COR-L47 (cell line): ENCODE measurements around the gene OR7G3.

Experiments used
- DNase-seq: peaks from one replicate; lab custom pipeline; 2025; lab: John Stamatoyannopoulos, UW

OR7G3 gene

GRCh38 chr19:9126900-9127405 lies at the start of gene OR7G3:
TSS of gene OR7G3 (minus strand) at chr19:9126950. CDS start at chr19:9126950, 0 bp downstream.
- DNase-seq = no peak

GRCh38 chr19:9175326-9175725 lies 48.6 kb upstream of the OR7G3 start:
- no peak for DNase-seq

DNA sequence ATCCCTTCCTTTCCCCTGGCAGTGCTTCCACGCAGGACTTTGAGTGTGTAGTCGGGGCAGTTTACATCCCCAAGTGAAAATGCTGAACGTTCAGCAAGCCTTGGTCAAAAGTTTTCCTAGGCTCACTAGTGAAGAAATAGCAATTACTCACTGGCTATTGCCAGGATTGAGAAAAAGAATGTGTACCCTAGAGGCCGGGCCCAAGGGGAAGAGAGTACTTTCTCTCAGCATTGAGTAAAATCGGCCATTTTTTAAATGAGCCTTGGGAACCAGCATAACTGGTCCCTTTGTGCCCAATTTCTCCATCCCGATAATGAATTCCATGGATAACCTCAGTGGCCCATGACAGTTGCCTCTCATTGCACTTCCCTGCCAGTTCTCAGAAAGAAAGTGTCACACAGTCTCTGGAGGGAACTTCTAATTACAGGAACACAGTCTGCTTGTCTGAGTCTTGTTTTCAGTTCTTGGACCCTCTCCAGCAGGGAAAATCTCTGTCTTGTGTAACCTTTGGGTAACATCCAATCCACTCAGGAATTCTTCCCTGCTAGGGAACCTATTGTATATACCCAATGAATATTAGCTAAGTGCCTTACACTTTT lies 44.7 kb upstream of the OR7G3 start:
- no peak for DNase-seq

GRCh38 chr19:9166846-9167245 lies 40.1 kb upstream of the OR7G3 start:
- no peak for DNase-seq

DNA sequence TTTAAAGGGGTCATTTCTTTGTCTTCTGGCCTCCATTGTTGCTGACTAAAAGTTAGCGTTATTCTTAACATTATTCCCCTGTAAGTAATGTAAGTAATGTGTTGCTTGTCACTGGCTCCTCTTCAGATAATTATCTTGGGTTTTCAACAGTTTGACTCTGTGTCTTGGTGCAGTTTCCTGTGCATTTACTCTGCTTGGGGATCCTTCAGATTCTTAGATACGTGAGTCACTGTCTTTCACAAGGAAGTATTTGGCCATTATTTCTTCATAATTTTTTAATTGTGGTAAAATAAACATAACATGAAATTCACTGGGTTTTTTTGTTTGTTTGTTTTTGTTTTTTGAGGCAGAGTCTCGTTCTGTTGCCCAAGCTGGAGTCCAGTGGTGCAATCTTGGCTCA lies 38.5 kb upstream of the OR7G3 start:
- DNase-seq = no peak

DNA sequence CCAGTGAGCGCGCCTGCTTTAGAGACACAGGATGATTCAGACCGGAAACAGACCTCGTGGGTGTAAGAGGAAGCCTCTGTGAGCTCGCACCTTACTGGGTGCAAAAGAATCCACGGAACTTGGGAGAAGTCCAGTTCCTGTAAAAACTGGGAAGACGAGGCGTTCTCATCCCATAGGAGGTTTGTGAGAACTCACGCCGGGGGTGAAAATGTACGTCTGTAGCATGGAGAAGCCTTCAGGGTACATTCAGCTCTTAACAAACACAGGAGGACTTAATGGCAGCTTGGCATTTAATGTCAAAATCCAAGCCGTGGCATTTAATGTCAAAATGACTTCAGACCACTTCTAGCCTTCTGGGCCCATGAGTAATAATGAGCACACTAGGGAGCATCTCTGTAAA lies 34.7 kb upstream of the OR7G3 start:
- DNase-seq = no peak

DNA sequence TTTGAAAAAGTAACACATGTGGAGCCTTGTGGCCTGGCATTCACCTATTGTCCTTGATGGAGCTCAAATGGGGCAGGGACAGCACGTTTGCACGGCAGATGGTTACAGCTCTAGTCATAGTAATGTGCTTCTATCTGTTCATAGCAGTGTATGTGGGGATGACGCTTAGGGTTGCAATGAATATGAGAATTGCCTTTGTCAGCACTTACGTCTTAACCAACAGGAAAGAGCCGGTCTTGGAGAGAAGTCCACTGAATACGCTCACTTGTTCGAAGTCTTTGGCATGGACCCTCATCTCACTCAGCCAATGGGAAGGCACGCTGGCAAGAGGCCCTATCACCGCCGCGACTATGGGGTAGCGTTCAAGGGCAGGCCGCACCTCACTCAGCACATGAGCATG lies 33.1 kb upstream of the OR7G3 start:
- no peak for DNase-seq

DNA sequence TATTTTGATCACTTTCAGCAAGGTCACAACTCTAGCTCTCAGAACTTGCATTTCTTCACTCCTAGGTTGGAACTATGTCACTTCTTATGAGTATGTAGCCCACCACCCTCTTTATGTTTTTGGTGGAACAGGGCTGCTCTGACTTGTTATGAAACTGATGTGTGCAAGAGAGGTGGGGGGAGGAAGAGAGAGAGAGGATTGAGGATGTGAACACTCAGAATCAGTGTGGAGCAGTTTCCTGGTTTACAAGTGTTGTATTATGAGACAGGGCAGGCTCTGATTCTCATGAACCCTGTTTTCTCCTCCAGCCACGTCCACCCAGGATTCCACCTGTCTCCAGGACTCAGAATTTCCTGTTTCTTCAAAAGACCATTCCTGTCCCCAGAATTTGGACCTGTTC lies 29.6 kb upstream of the OR7G3 start:
- no peak for DNase-seq

- no peak for DNase-seq
Observed at GRCh38 chr19:9155591-9155990, 28.8 kb upstream of the OR7G3 start.

DNA sequence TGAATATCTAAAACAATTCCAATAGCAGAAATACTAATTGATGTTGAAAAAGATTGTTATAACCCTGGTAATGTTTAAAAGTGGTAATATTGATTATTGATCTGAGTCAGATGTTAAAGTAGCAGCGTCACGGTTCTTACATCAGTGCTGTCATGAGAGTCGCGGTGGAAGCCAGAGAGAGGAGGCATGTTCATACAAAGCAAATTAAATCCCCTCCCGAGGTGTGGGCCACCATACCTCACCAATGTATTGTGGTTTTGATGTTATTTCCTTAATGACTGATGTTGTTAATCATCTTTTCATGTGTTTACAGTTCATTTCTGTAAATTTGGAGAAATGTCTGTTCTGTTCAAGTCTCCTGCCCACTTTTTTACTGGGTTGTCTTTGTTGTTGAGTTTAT lies 24.6 kb upstream of the OR7G3 start:
- DNase-seq = no peak

- no peak for DNase-seq
Observed at GRCh38 chr19:9150650-9151049, 23.9 kb upstream of the OR7G3 start.

- DNase-seq = no peak
Observed at GRCh38 chr19:9149997-9150396, 23.2 kb upstream of the OR7G3 start.

DNA sequence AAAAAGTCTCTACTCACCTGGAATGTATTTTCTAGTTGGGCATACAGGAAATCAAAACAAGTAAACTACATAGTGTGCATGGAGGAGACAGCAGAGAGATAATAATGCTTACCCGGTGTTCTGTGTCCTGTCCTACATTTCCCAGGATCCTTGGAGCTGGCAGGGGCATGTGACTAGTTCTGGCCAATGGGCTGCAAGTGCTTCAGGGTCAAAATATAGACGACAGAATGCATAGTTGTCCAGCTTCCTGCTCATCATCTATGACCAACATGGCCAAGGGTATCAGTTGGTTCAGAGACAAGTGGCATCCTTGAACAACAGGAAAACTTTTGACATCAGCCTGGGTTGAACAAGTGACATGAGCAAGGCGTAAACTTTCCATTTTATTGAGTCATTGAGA lies 21.9 kb upstream of the OR7G3 start:
- no peak for DNase-seq

DNA sequence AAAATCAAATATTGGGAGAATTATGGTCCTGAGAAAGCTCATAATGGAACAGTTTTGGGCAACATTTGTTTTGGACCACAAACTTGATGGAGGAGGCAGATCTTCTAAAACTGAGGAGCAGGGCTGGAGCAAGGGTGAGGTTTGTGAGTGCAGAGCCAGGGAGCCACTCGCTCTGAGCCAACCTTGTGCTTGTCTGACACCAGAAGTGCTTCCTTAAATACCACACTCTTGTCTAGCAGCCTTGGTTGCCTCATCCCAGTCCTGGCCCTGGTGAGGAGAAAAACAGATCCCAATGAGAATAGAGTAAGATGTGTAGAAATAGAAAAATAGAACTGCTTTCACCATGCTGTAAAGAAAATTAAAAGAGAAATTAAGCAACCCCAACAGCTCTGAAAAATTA lies 20.1 kb upstream of the OR7G3 start:
- no peak for DNase-seq

GRCh38 chr19:9144920-9145319 lies 18.2 kb upstream of the OR7G3 start:
- no peak for DNase-seq

GRCh38 chr19:9140159-9140874 lies 13.6 kb upstream of the OR7G3 start, which contains the start of gene ZNF317:
TSS of gene ZNF317 (plus strand) at chr19:9140397. CDS start at chr19:9156017, 15,620 bp downstream.
- peak; percentile 88 for DNase-seq

DNA sequence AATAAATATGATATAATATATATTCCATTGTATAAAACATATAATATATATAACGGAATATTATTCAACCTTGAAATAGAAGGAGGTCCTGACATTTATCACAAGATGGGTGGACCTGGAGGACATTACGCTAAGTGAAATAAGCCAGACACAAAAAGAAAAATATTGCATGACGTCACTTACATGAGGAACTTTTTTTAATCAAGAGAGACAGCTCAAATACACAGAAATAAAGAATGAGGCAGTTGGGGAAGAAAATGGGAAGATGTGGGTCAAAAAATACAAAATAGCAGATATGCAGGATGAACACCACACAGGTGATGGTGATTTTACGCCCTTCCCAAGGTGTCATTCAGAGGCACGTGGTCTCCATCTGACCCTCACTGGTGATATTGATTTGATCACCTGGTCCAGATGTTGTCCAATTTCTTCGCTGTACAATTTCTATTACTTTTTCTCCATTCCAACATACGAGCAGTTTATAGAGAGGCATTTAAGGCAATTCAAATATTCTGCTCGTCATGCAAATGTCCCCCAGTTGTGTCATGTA lies 12.9 kb upstream of the OR7G3 start:
- no peak for DNase-seq

DNA sequence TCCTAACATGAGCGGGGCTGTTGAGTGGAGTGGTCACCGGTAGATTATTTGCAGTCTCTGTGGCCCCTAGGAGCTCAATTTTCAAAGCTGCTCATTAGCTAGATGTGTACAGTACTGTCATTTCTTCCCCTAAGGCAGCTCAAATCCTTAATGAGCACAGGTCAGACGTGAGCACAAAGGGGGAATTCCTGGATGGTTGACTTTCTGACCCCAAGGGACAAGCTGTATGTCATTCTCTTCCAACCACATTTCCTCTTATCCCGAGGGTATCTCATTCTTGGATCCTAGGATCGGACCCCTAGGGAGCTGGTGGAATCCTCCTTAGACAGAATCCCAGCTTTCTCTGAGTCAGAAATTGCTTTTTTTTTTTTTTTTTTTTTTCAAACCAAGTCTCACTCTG lies 5.7 kb upstream of the OR7G3 start:
- no peak for DNase-seq

DNA sequence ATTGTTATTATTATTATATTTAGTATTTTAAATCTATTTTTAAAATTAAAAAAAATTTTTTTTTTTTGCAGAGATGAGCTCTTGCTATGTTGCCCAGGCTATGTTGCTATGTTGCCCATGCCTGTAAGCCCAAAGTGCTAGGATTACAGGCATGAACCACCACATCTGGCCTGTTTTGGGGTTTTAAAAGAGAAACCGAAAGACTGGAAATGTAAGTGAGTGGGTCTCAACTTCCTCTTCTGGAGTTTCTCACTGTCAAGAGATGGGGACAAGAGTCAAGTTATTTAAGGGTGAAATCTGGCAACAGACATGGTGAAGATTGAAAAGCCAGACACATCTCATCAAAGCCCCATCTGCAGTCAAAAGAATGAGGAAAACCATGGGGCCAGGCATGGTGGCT lies 4.2 kb upstream of the OR7G3 start:
- DNase-seq = no peak

DNA sequence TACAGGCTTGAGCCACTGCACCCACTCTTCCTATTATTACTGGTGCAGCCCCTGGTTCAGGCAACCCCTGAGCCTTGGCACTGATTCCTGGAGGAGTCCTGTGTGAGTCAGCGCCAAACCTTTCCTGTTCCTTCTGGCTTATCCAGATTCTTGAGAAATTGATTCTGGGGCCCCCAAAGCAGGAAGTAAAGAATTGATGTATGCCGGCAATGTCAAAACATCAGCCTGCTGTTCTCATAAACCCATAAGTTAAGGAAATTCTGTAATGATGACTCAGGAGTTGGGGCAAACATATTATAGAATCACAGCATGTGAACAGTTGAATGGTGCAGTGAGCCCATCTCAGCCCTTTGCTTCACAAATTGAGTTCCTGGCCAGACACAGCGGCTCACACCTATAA lies 1.4 kb upstream of the OR7G3 start:
- DNase-seq = no peak

DNA sequence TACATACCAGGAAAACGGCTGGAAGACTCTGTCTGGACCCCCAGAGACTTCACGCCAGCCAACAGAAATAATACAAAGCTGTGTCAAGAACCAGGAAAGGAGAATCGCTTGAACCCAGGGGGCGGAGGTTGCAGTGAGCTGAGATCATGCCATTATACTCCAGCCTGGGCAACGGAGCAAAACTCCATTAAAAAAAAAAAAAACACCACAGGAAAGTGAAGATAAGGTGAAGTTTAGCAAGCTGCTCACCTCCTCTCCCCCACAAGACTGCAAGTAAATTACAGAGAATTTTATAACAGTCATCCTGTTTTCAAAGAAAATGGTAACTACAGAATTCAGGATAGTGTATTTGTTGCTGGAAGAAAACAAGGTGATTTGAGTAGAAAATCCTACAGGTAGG lies 10.2 kb downstream of the OR7G3 start:
- no peak for DNase-seq

DNA sequence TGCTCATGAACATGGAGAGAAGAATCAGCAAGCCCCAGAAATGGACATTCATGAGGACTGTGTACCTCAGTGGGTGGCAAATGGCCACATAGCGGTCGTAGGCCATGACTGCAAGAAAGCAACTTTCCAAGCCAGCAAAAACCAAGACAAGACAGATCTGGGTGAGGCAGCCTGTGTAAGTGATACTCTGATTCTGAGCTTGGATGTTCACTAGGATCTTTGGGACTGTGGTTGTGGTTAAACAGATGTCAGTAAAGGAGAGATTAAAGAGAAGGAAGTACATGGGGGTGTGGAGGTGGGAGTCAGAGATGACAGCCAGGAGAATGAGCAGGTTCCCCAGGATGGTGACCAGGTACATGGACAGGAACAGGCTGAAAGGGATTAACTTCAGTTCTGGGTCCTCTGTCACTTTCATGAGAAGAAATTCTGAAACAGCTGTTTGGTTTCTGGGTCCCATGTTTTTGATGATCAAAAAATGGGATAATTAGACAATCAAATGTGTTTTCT lies 11.4 kb downstream of the OR7G3 start, which contains the start of gene OR7G1:
Gene OR7G1, minus strand, starts transcription at position 457 of the 507 bp plus-strand sequence. Its CDS starts 0 bp downstream, at position 457.
- no peak for DNase-seq

DNA sequence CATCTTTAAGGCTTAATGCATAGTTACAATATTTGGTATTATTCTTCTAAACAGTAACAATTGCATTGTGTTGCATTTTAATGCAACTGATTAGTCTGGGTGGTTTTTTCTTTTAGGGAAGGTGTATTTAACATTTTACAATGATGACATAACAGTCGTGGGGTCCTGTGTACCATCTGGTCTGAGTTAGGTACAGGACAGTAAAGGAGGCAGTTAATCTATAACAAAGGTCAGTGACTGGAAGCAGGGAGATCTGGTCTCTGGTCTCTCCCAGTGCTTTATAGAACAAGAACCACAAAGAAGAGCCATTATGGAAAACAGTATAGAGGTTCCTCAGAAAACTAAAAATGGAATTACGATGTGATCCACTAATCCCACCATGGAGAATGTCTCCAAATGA lies 16.8 kb downstream of the OR7G3 start:
- DNase-seq = no peak
